Astrocyte (in vitro differentiated cells and primary cell): ENCODE results near the gene RAD51B.

ENCODE experiments used
- EZH2 ChIP-seq: IDR thresholded peaks from 2 replicates; pipeline ENCODE4 v1.6.1; 2012; ENCODE audit warnings: mild to moderate bottlenecking, low read length, inconsistent platforms; ENCODE audit not compliant: insufficient read depth
- TF ChIP-seq, protein P1 (sequence below): IDR thresholded peaks from 2 replicates; pipeline ENCODE4 v1.5.1; 2011; ENCODE audit warnings: low read depth, mild to moderate bottlenecking, inconsistent platforms, low read length, moderate library complexity; ENCODE audit not compliant: insufficient read depth

GRCh38 chr14:68027276-68027675, 207.7 kb downstream of the RAD51B start:
- TF ChIP-seq, protein P1, sequence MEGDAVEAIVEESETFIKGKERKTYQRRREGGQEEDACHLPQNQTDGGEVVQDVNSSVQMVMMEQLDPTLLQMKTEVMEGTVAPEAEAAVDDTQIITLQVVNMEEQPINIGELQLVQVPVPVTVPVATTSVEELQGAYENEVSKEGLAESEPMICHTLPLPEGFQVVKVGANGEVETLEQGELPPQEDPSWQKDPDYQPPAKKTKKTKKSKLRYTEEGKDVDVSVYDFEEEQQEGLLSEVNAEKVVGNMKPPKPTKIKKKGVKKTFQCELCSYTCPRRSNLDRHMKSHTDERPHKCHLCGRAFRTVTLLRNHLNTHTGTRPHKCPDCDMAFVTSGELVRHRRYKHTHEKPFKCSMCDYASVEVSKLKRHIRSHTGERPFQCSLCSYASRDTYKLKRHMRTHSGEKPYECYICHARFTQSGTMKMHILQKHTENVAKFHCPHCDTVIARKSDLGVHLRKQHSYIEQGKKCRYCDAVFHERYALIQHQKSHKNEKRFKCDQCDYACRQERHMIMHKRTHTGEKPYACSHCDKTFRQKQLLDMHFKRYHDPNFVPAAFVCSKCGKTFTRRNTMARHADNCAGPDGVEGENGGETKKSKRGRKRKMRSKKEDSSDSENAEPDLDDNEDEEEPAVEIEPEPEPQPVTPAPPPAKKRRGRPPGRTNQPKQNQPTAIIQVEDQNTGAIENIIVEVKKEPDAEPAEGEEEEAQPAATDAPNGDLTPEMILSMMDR, result no peak
- TF ChIP-seq EZH2, result no peak
